GM23338 (cell line): ENCODE measurements around the gene PPCS. TPM values are rescaled to one million over a fixed set of nuclear protein-coding genes. Genes with fewer than 3 reads are reported as not detected.

Experiments used
- ATAC-seq: fragments of 200-7000 bp; cut with Tn5 transposase; 3 replicates; pipeline ENCODE4 v1.9.1; 2020
- DNase-seq: peaks from one replicate; pipeline ENCODE4 v3.0.0-alpha.2; 2015; ENCODE audit warnings: low spot score
- H2AFZ ChIP-seq: fragments of 200-600 bp; sonication (generic); 2 replicates; pipeline ENCODE4 v1.8.0; 2016; ENCODE audit warnings: antibody characterized with exemption, mild to moderate bottlenecking, moderate library complexity
- H3F3A ChIP-seq: fragments of 200-600 bp; sonication (generic); replicated peaks from 2 replicates; pipeline ENCODE4 v1.8.0; 2017; ENCODE audit warnings: antibody characterized with exemption, mixed run types, low read depth
- H3K27ac ChIP-seq: fragments of 200-600 bp; sonication (generic); 2 replicates; pipeline ENCODE4 v1.6.1; 2016; ENCODE audit warnings: low read depth
- H3K27me3 ChIP-seq: fragments of 200-600 bp; sonication (generic); 2 replicates; pipeline ENCODE4 v1.8.0; 2016; ENCODE audit warnings: mild to moderate bottlenecking, mixed run types, moderate library complexity; ENCODE audit not compliant: insufficient read depth
- H3K36me3 ChIP-seq: fragments of 200-600 bp; sonication (generic); 2 replicates; pipeline ENCODE4 v1.8.0; 2016; ENCODE audit warnings: mild to moderate bottlenecking; ENCODE audit not compliant: insufficient read depth
- H3K4me1 ChIP-seq: fragments of 200-600 bp; sonication (generic); 2 replicates; pipeline ENCODE4 v1.8.0; 2016; ENCODE audit warnings: mild to moderate bottlenecking, moderate library complexity; ENCODE audit not compliant: insufficient read depth
- H3K4me2 ChIP-seq: fragments of 200-600 bp; sonication (generic); 2 replicates; pipeline ENCODE4 v1.7.1; 2017; ENCODE audit warnings: mixed run types
- H3K4me3 ChIP-seq: fragments of 200-600 bp; sonication (generic); 2 replicates; pipeline ENCODE4 v1.6.1; 2016; ENCODE audit warnings: mixed run types
- H3K79me2 ChIP-seq: fragments of 200-600 bp; sonication (generic); replicated peaks from 2 replicates; pipeline ENCODE4 v1.8.0; 2017; ENCODE audit warnings: mild to moderate bottlenecking; ENCODE audit not compliant: insufficient read depth
- H3K9me2 ChIP-seq: fragments of 200-600 bp; sonication (generic); 2 replicates; pipeline ENCODE4 v1.8.0; 2017; ENCODE audit not compliant: insufficient read depth
- H4K20me1 ChIP-seq: fragments of 200-600 bp; sonication (generic); replicated peaks from 2 replicates; pipeline ENCODE4 v1.8.0; 2017; ENCODE audit warnings: mild to moderate bottlenecking; ENCODE audit not compliant: insufficient read depth
- H3K27ac Mint-ChIP-seq: 2 replicates; pipeline ENCODE4 v1.8.0; 2020; ENCODE audit warnings: inconsistent platforms, mild to moderate bottlenecking, moderate library complexity, mixed read lengths
- H3K27me3 Mint-ChIP-seq: 3 replicates; pipeline ENCODE4 v1.8.0; 2022; ENCODE audit warnings: low read depth, mild to moderate bottlenecking, moderate library complexity, mixed read lengths, inconsistent platforms; ENCODE audit not compliant: insufficient read depth, poor library complexity
- H3K36me3 Mint-ChIP-seq: 3 replicates; pipeline ENCODE4 v1.8.0; 2021; ENCODE audit warnings: low read depth, mild to moderate bottlenecking, inconsistent platforms, moderate library complexity, mixed read lengths
- H3K4me1 Mint-ChIP-seq: 3 replicates; pipeline ENCODE4 v1.8.0; 2020; ENCODE audit warnings: mild to moderate bottlenecking, inconsistent platforms, mixed read lengths
- H3K4me3 Mint-ChIP-seq: 3 replicates; pipeline ENCODE4 v1.8.0; 2021; ENCODE audit warnings: moderate library complexity, mild to moderate bottlenecking, inconsistent platforms, mixed read lengths
- H3K9me3 Mint-ChIP-seq: 3 replicates; pipeline ENCODE4 v1.8.0; 2020; ENCODE audit warnings: moderate library complexity, mild to moderate bottlenecking, inconsistent platforms, mixed read lengths
- CREB1 ChIP-seq: fragments of 250-450 bp; sonication (Bioruptor Pico); IDR thresholded peaks from 2 replicates; pipeline ENCODE4 v1.5.0; 2020; ENCODE audit warnings: low read depth, mild to moderate bottlenecking, moderate library complexity
- EZH2 ChIP-seq: fragments of 200-600 bp; sonication (generic); IDR thresholded peaks from one replicate; pipeline ENCODE4 v1.8.0; 2017; ENCODE audit warnings: antibody characterized with exemption, mild to moderate bottlenecking, low read depth; ENCODE audit not compliant: unreplicated experiment
- NANOG ChIP-seq: IDR thresholded peaks from 2 replicates; pipeline ENCODE4 v1.6.1; 2016; ENCODE audit warnings: antibody characterized with exemption, borderline replicate concordance
- POLR2AphosphoS5 ChIP-seq: IDR thresholded peaks from 2 replicates; pipeline ENCODE4 v1.6.1; 2016; ENCODE audit warnings: antibody characterized with exemption, low read depth
- STAT1 ChIP-seq: IDR thresholded peaks from one replicate; pipeline ENCODE4 v1.6.1; 2016; ENCODE audit warnings: antibody characterized with exemption; ENCODE audit not compliant: unreplicated experiment
- ZNF114 ChIP-seq: fragments of 250-450 bp; sonication (Bioruptor Pico); IDR thresholded peaks from 2 replicates; pipeline ENCODE4 v1.5.0; 2020; ENCODE audit warnings: mild to moderate bottlenecking, moderate library complexity
- ZNF331 ChIP-seq: fragments of 250-450 bp; sonication (Bioruptor Pico); IDR thresholded peaks from 2 replicates; pipeline ENCODE4 v1.5.0; 2020; ENCODE audit warnings: low read depth, mild to moderate bottlenecking, moderate library complexity
- ZNF462 ChIP-seq: fragments of 250-450 bp; sonication (Bioruptor Pico); IDR thresholded peaks from 2 replicates; pipeline ENCODE4 v1.5.0; 2020; ENCODE audit warnings: mild to moderate bottlenecking, moderate library complexity
- polyA plus RNA-seq: library from polyadenylated mRNA; unstranded; fragments of >200 nt; fragmentation: Nextera tagmentation; extraction: Ambion mirVana; gene quantifications from 2 replicates; pipeline ENCODE4 v1.2.1, GENCODE V29; 2016
- total RNA-seq: library from RNA; depleted of rRNA; stranded (reverse); fragments of >200 nt; shearing (Covaris generic); gene quantifications from 2 replicates; pipeline ENCODE4 v1.2.3, GENCODE V29; 2014
- TF ChIP-seq, protein P1 (sequence below): IDR thresholded peaks from 2 replicates; pipeline ENCODE4 v1.6.1; 2016; ENCODE audit warnings: antibody characterized with exemption

PPCS gene
- total and polyA plus RNA-seq, 2 experiments from 2014 or later = 35.6 to 47.6 TPM

- Histone ChIP-seq H3K4me2 (peak overlapping the region; percentile 93), H3K4me1 (peaks cover 9% of the 10 kb centered on the region), H4K20me1 (no peaks in the 10 kb centered on the region), H3K9me2 (no peaks in the 10 kb centered on the region), H3K27ac (peak overlapping the region; percentile 94), H3K79me2 (peaks cover 19% of the 10 kb centered on the region; the same call in 1 of the 2 replicates), H3K27me3 (no peaks in the 10 kb centered on the region), H3K4me3 (peak overlapping the region; percentile 96), H2AFZ (peak overlapping the region; percentile 100), H3K36me3 (no peaks in the 10 kb centered on the region; the same call in 1 of the 2 replicates), H3F3A (0 out of 2 replicates have a peak, but pooled peaks cover 12% of the 10 kb centered on the region)
- peak; percentile 72 for DNase-seq
- H3K27ac Mint-ChIP-seq = peak overlapping the region; percentile 77
- H3K4me1 Mint-ChIP-seq = peaks cover 9% of the 10 kb centered on the region
- peaks cover 12% of the 10 kb centered on the region for H3K27me3 Mint-ChIP-seq
- no peak for TF ChIP-seq ZNF462 (CRISPR knock-in tag)
- no peak for TF ChIP-seq ZNF114 (CRISPR knock-in tag)
- no peak for TF ChIP-seq POLR2AphosphoS5
- TF ChIP-seq, protein P1, sequence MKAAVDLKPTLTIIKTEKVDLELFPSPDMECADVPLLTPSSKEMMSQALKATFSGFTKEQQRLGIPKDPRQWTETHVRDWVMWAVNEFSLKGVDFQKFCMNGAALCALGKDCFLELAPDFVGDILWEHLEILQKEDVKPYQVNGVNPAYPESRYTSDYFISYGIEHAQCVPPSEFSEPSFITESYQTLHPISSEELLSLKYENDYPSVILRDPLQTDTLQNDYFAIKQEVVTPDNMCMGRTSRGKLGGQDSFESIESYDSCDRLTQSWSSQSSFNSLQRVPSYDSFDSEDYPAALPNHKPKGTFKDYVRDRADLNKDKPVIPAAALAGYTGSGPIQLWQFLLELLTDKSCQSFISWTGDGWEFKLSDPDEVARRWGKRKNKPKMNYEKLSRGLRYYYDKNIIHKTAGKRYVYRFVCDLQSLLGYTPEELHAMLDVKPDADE = no peak
- no peaks in the 10 kb centered on the region for H3K9me3 Mint-ChIP-seq
- peak; percentile 71 for ATAC-seq
- H3K36me3 Mint-ChIP-seq = peaks cover 27% of the 10 kb centered on the region
- H3K4me3 Mint-ChIP-seq = peak overlapping the region; percentile 88
Observed at GRCh38 chr1:42456754-42457089, 379 bp downstream of the PPCS start.

- ATAC-seq (no peak), DNase-seq (no peak)
- Histone ChIP-seq H3K36me3 (no peaks in the 10 kb centered on the region; the same call in 1 of the 2 replicates), H3K9me2 (no peaks in the 10 kb centered on the region), H3K4me1 (peaks cover 14% of the 10 kb centered on the region), H3K27ac (no peak overlapping the region), H2AFZ (no peak overlapping the region), H3K27me3 (peaks cover 7% of the 10 kb centered on the region; the same call in 1 of the 2 replicates), H3K4me2 (no peak overlapping the region), H4K20me1 (no peaks in the 10 kb centered on the region), H3K79me2 (peaks cover 19% of the 10 kb centered on the region; the same call in 1 of the 2 replicates), H3K4me3 (no peak overlapping the region), H3F3A (0 out of 2 replicates have a peak, but pooled peaks cover 5% of the 10 kb centered on the region)
- Mint-ChIP-seq H3K36me3 (peaks cover 27% of the 10 kb centered on the region), H3K4me1 (peaks cover 18% of the 10 kb centered on the region), H3K9me3 (no peaks in the 10 kb centered on the region), H3K27me3 (peaks cover 1% of the 10 kb centered on the region), H3K4me3 (no peak overlapping the region), H3K27ac (no peak overlapping the region)
- no peak for TF ChIP-seq ZNF331 (CRISPR knock-in tag)
- TF ChIP-seq, protein P1 = no peak
- no peak for TF ChIP-seq EZH2
- no peak for TF ChIP-seq STAT1
- no peak for TF ChIP-seq NANOG
- TF ChIP-seq CREB1 (CRISPR knock-in tag) = no peak
- no peak for TF ChIP-seq ZNF114 (CRISPR knock-in tag)
Observed at GRCh38 chr1:42461196-42461595, 4.9 kb downstream of the PPCS start.
